ENCODE data around the gene SEMA3B. TPM values are rescaled to one million over a fixed set of nuclear protein-coding genes. Genes with fewer than 3 reads are reported as not detected.

SEMA3B gene
- total and polyA plus RNA-seq, 2 of the 4 experiments (the other 2 are of a cell fraction) = 4.3 to 29.3 TPM

- peak overlapping the region; percentile 88 for H2AK9ac ChIP-seq (replicated peaks; ENCODE audit: low read depth, low read length, poor library complexity)
- CTCF ChIA-PET = interaction anchor here (0.6 kb wide), 1 partner anchor 53 kb away, joined by 5 read pairs; no protein-coding TSS in a partner anchor
- H2AFZ ChIP-seq (replicated peaks; ENCODE audit: low read length, poor library complexity) = no peak overlapping the region
- no peaks in the 10 kb centered on the region for H3K4me1 ChIP-seq (ENCODE audit: control insufficient read depth, insufficient read depth, low read length)
- H2AK5ac ChIP-seq (ENCODE audit: low read depth, low read length) = no peak overlapping the region
- DNase-seq (no peak), ATAC-seq (ENCODE audit: low read depth) (no peak; the same call in 1 of the 2 replicates)
- no peak overlapping the region for H3K56ac ChIP-seq (ENCODE audit: extremely low read depth, insufficient read depth, low read length)
- no peak overlapping the region for H4K8ac ChIP-seq (ENCODE audit: low read depth in 2 of 2, low read length in 2 of 2)
- no peak overlapping the region for H3K9ac ChIP-seq (ENCODE audit: low read depth, low read length)
- no peak overlapping the region for H2BK15ac ChIP-seq (ENCODE audit: low read depth, low read length)
- peaks cover 17% of the 10 kb centered on the region; the same call in 1 of the 2 replicates for H3K36me3 ChIP-seq (ENCODE audit: control insufficient read depth, insufficient read depth, low read length)
- H3K27ac ChIP-seq (ENCODE audit: insufficient read depth, low read length) = no peak overlapping the region
- no peak overlapping the region for H3K4me3 ChIP-seq (ENCODE audit: insufficient read depth, low read depth, low read length)
- H4K91ac ChIP-seq (ENCODE audit: insufficient read depth, low read depth, low read length) = no peak overlapping the region
- TF ChIP-seq CTCF (conservative IDR thresholded peaks at IDR 0.05; ENCODE audit: low read depth, low read length) = no peak
- TF ChIP-seq CEBPB (IDR thresholded peaks at IDR 0.05; ENCODE audit: low read depth, low read length) = no peak
- TF ChIP-seq MXI1 (IDR thresholded peaks at IDR 0.05; ENCODE audit: borderline replicate concordance, low read depth, low read length) = no peak
- no peak for TF ChIP-seq RAD21 (IDR thresholded peaks at IDR 0.05; ENCODE audit: low read length)
- TF ChIP-seq POLR2A (IDR thresholded peaks at IDR 0.05; ENCODE audit: low read depth, low read length) = no peak
- no peak for TF ChIP-seq RFX5 (IDR thresholded peaks at IDR 0.05; ENCODE audit: low read depth, low read length)
- no peak for TF ChIP-seq MAZ (IDR thresholded peaks at IDR 0.05; ENCODE audit: borderline replicate concordance, low read depth, low read length)
- no peak for TF ChIP-seq USF2 (IDR thresholded peaks at IDR 0.05; ENCODE audit: low read depth, low read length)
- no peak for TF ChIP-seq ELK1 (IDR thresholded peaks at IDR 0.05; ENCODE audit: borderline replicate concordance, low read depth, low read length)
- TF ChIP-seq RCOR1 (IDR thresholded peaks at IDR 0.05; ENCODE audit: insufficient replicate concordance, low read length) = no peak
- TF ChIP-seq FOS (IDR thresholded peaks at IDR 0.05; ENCODE audit: low read depth, low read length) = no peak
- no peak for TF ChIP-seq MAFK (IDR thresholded peaks at IDR 0.05; ENCODE audit: low read depth, low read length)
- no peak for TF ChIP-seq CHD1 (IDR thresholded peaks at IDR 0.05; ENCODE audit: low read depth, low read length)
- intact Hi-C loops (cut with micrococcal nuclease) = no loop called here
- no peak overlapping the region for H4K5ac ChIP-seq (ENCODE audit: low read depth, low read length)
- POLR2A ChIA-PET (ENCODE audit: unreplicated experiment) = interaction anchor here (0.7 kb wide), 1 partner anchor 220 kb away, joined by 5 read pairs; no protein-coding TSS in a partner anchor
- H3K79me1 ChIP-seq (ENCODE audit: low read depth in 1 of 2, low read length in 2 of 2) = no peaks in the 10 kb centered on the region
- no peaks in the 10 kb centered on the region for H3K9me1 ChIP-seq (ENCODE audit: insufficient read depth, low read length)
- no peak overlapping the region for H3K4me2 ChIP-seq (ENCODE audit: low read depth, low read length)
- no peak overlapping the region for H3K4ac ChIP-seq (ENCODE audit: low read depth, low read length)
- H3K14ac ChIP-seq (replicated peaks; ENCODE audit: low read depth, low read length) = no peak overlapping the region; the same call in 1 of the 2 replicates
- BruUV-seq (replicated peaks) = no TSS peak
- dilution Hi-C loops (cut with HindIII; ENCODE audit: low sequenced_read_pairs, unreplicated experiment) = no loop called here
- no peak overlapping the region for H3K23ac ChIP-seq (ENCODE audit: low read depth, low read length)
- no CpG with 5 or more reads among the region's 8 CpGs for whole genome bisulfite sequencing, 2 experiments (ENCODE audit: extremely low coverage in 2 of 2, insufficient read length in 1 of 2)
- no peak overlapping the region for H2BK120ac ChIP-seq (ENCODE audit: low read depth, low read length)
- no peak overlapping the region for H2BK20ac ChIP-seq (ENCODE audit: low read depth, low read length)
- no peak overlapping the region for H2BK5ac ChIP-seq (ENCODE audit: low read depth, low read length, poor library complexity, severe bottlenecking)
- no peaks in the 10 kb centered on the region for H3K27me3 ChIP-seq (ENCODE audit: control insufficient read depth, insufficient read depth, low read length)
- no peak overlapping the region for H3K18ac ChIP-seq (ENCODE audit: low read depth, low read length)
- no peaks in the 10 kb centered on the region for H3K9me3 ChIP-seq (ENCODE audit: control insufficient read depth, insufficient read depth, low read length)
- no peaks in the 10 kb centered on the region for H4K20me1 ChIP-seq (ENCODE audit: insufficient read depth, low read length)
- in situ Hi-C loops (cut with MboI; ENCODE audit: low sequenced_read_pairs) = no loop called here
Measured at GRCh38 chr3:50279255-50280016, 10.5 kb downstream of the SEMA3B start.
